Breast epithelium (tissue), 3 donors: ENCODE measurements around the gene BPTF.

Experiments used
- CTCF ChIP-seq, 3 donors: fragments of 450-650 bp; IDR thresholded peaks; one replicate each; pipeline ENCODE4 v1.5.1; 2016 to 2017; ENCODE audit warnings: antibody characterized with exemption in 3 of 3, mild to moderate bottlenecking in 3 of 3, moderate library complexity in 3 of 3
- POLR2A ChIP-seq: fragments of 450-650 bp; IDR thresholded peaks from one replicate; pipeline ENCODE4 v1.6.1; 2016; ENCODE audit warnings: antibody characterized with exemption, mild to moderate bottlenecking, moderate library complexity
- POLR2AphosphoS5 ChIP-seq, 3 donors: sonication (generic); formaldehyde crosslinking; IDR thresholded peaks; one replicate each; pipeline ENCODE4 v1.6.1; 2017; ENCODE audit warnings: antibody characterized with exemption in 3 of 3

DNA sequence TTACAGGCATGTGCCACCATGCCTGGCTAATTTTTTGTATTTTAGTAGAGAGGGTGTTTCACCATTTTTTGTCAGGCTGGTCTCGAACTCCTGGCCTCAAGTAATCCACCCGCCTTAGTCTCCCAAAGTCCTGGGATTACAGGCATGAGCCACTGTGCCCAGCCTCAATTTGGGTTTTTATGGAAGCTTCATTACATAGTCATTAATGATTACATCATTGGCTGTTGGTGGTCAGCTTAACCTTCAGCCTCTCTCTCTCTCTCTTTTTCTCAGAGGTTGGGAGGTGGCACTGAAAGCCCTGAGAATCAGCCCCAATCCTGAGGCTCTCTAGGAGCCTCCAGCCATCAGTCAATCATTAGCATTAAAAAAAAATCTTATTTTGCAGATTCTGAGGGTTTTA lies 125.6 kb downstream of the BPTF start:
- no peak for TF ChIP-seq CTCF (IDR thresholded peaks at IDR 0.05)
- TF ChIP-seq POLR2AphosphoS5 (IDR thresholded peaks at IDR 0.05), result no peak
- TF ChIP-seq POLR2A, result no peak
